Epithelial cell of esophagus (primary cell): ENCODE measurements around the gene POU6F2.
A peak's percentile ranks its signal among the peaks of the same experiment; 100 is the strongest.

Experiments used
- DNase-seq: peaks from one replicate; pipeline ENCODE4 v3.0.0; 2010; ENCODE audit warnings: low read depth
- H3K4me3 ChIP-seq: 2 replicates; pipeline ENCODE4 v1.5.1; 2011; ENCODE audit warnings: mild to moderate bottlenecking, low read length, control low read depth
- TF ChIP-seq, protein P1 (sequence below): IDR thresholded peaks from 2 replicates; pipeline ENCODE4 v1.5.1; 2011; ENCODE audit warnings: low read depth, mild to moderate bottlenecking, low read length, control low read depth, inconsistent platforms; ENCODE audit not compliant: insufficient read depth; ENCODE audit errors: missing control alignments

Gene POU6F2

DNA sequence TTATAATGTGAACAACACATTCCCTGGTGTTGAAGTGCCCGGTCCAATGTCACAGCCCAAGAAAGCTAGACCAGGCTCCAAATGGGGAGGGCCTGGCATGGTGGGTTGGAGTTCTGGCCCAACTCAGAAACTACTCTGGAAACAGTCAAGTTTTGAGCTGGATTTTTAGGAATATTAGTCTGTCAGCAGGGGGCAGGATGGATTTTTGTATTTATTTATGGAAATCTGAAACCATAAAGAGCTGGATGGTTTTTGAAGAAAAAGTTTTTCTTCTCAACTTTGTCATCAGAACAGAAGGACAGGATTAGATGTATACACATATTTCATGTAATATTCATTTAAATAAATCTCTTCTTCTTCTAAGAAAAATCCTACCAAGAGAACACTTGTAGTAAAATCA is 97.5 kb downstream of the POU6F2 start:
- no peak overlapping the region for H3K4me3 ChIP-seq
- no peak for DNase-seq
- TF ChIP-seq, protein P1, sequence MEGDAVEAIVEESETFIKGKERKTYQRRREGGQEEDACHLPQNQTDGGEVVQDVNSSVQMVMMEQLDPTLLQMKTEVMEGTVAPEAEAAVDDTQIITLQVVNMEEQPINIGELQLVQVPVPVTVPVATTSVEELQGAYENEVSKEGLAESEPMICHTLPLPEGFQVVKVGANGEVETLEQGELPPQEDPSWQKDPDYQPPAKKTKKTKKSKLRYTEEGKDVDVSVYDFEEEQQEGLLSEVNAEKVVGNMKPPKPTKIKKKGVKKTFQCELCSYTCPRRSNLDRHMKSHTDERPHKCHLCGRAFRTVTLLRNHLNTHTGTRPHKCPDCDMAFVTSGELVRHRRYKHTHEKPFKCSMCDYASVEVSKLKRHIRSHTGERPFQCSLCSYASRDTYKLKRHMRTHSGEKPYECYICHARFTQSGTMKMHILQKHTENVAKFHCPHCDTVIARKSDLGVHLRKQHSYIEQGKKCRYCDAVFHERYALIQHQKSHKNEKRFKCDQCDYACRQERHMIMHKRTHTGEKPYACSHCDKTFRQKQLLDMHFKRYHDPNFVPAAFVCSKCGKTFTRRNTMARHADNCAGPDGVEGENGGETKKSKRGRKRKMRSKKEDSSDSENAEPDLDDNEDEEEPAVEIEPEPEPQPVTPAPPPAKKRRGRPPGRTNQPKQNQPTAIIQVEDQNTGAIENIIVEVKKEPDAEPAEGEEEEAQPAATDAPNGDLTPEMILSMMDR, result no peak

DNA sequence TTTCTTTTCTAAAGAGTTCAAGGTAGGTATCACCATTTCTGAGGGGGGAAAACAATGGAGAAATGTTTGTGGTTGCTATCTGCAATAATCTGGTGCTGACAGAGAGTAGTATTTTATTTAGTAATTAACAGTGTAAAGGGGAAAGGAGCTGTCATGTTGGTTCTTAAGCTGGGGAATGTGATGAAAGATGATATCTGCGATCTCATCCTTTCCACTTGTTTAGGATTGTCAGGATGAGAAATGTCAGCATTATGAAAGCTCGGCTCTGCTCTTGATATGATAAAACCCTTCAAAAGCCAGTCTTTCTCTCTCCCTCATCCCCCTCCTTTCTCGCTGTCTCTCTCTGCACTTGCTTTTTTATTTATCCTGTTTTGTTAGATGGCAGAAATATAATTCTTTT is 106.1 kb downstream of the POU6F2 start:
- no peak overlapping the region for H3K4me3 ChIP-seq
- TF ChIP-seq, protein P1, result no peak
- DNase-seq, result no peak

DNA sequence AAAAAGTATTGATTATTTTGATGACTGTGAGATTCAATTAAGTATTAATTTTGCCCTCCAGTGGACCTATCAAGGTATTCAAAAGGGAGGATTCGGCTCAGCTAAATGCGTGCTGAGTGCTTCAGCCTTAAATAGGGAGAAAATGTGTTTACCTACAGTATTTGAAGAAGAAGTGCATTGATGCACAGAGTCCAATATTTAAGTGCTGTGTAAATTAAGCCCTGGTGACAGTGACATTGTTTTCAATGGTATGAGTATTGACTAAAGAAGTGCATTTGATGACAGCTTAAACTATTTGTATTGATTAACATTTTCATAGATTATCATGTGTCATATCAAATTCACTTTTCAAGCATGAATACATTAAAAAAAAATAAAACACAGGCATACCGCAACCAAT is 106.6 kb downstream of the POU6F2 start:
- DNase-seq, result no peak
- H3K4me3 ChIP-seq, result no peak overlapping the region
- TF ChIP-seq, protein P1, result no peak

DNA sequence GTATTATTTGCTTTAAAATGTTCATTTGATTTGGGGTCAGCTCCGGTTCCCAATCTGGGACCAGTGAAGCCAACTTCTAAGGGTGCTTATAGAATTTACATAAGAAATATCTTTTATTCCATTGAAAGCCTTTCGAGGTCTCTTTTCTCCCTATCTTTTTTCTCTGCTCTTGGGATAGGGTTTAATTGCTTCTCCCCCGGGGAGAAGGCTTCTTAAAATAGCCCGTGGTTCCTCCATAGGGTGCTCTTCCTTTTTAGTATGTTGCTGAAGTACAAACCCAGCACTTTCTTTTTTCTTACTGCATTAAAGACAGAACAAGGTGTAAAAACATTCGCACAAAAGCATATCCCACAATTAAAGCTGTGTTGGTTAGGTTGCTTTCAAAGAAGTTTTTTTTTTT is 107.5 kb downstream of the POU6F2 start:
- no peak for DNase-seq
- no peak overlapping the region for H3K4me3 ChIP-seq
- TF ChIP-seq, protein P1, result no peak

DNA sequence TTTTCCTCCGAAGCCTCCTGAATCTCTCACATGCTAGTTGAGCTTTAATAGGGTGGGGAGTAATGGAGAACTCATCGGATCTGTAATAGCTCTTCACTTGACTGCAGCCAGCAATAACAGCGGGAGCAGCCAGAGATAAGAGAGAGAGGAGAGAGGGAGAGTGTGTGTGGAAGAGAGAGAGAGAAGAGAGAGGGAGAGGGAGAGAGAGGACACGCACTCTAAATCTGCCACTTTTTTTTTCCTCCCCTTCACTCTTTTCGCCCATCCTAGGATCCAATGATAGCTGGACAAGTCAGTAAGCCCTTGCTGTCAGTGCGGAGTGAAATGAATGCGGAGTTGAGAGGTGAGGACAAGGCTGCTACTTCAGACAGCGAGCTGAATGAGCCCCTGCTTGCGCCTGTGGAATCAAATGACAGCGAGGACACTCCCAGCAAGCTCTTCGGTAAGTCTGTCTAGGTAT is 107.9 kb downstream of the POU6F2 start:
- DNase-seq, result peak; percentile 19
- H3K4me3 ChIP-seq, result no peak overlapping the region
- TF ChIP-seq, protein P1, result no peak

DNA sequence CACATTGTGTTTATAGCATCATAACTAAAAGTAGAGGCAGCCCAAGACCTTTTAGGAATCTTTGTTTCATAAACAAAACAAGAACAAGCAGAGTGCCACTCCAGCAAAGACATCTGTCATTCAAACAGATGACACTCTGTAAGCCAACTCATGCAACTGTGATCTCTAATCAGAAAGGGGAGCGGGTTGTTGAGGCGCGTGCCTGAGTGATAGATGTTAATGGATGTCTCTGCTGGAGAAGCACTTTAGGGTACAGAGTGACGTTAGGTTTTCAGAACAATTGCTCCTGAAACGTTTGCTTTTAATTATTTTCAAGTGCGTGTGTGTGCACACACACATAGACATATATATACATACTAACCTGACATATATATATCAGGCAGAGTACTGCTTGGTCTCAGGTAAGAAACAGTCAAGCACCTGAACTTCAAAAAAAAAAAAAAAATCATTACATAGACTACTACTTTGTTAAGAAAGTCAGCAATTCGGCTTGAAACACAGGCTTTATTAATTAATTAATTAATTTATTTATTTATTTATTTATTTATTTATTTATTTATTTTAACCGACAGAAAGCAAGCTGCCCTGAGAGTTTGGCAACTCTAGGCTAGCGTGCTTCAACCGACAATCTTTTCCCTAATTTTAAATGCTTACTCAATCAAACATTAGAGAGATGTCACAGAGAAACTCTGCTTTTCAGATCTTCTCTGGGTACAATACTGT is 109.1 kb downstream of the POU6F2 start:
- TF ChIP-seq, protein P1, result no peak
- no peak overlapping the region for H3K4me3 ChIP-seq
- no peak for DNase-seq

DNA sequence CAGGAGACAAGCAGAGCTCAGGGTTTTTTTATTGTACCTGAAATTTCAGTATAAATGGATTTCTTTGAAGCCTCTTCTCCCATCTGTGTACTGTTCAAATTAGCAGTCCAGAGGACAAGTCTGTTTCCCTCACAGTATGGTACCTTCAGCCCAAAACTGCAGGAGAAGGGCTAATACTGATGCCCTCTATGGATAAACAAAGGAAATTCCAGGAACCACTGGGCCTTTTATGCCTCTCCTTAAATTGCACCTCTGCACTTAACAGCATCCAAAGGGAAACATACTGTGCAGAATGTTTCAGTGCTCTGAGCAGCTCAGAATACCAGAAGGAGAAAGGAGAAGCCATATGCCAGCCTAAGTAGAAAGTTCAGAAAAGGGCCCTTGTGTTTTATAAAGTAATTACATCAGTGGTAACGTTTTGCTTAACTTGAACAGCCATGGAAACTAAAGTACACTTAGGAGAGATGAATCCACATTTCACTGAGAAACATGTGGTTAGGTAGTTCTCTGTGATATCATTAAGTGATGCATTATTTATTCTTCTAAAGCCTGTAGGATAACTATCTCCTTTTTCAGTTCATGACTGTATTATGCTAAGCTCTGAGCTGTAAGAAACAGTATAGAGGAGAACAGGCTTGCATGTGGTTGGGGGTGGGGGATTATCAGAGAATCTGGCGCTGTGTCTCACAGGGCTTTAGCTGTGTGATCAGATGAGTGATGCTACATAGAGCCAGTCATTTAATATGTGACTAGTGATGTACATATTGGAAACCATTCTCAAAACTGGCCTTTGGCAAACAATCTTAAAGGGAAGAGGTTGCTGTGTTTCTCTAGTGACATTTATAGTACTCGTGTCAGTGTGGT is 111.3 kb downstream of the POU6F2 start:
- H3K4me3 ChIP-seq, result no peak overlapping the region
- no peak for DNase-seq
- TF ChIP-seq, protein P1, result no peak
